Germinal center (tissue), 1 donor: ENCODE measurements around the gene PODN.

Experiments used
- DNase-seq: peaks from one replicate; pipeline ENCODE4 v3.0.0; 2012; ENCODE audit warnings: mixed read lengths, low spot score

PODN gene

DNA sequence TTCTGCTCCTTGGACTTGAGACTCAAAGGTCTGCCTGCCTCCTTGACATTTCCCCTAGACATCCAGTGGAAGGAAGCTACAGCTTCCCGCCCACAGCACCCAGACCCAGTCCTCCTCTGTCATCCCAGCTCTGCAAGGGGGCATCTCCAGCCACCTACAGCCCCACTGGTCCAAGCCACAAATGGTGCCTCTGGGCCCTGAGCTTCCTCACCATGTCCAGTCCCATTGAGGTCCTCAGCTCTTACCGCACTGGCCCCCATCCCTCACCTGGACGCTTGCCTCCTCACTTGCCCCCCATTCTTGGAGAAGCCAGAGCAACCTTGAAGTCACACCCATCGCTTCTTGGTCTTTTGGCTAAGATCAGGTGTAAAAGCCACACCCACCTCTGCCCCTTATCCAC lies 13.2 kb downstream of the PODN start:
- no peak for DNase-seq

DNA sequence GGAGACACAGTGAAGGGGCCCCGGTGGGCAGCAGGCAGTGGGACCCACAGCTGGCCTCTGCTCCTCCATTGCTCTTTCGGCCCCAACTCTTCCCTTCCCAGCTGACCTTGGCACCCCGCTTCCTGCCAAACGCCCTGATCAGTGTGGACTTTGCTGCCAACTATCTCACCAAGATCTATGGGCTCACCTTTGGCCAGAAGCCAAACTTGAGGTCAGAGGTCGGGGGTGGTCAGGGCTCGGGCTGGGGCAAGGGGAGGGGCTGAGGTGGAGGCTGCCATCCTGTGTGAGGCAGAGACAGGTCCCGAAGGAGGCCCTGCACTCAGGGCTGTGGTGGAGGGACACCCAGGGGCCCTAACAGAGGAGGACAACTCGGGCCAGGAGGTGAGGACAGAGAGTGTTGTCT lies 13.7 kb downstream of the PODN start:
- DNase-seq = no peak

DNA sequence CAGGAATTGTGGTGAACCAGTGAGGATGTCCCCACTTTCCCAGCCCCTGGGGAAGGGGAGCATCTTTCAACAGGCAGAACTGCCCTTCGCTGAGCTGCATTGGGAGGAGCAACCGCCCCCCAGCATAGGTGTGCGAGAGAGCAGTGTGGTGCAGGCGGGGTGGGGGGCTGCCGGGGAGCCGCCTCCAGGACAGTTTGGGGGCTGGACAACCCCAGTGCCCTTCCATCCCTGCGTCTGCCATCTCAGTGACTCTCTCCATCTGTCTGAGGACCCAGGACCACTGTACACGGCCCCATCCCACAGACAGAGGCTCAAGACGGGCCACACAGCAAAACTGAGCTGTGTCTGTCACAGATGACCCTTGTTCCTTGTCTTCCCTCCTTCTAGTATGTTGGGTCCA lies 14.2 kb downstream of the PODN start:
- DNase-seq = no peak

DNA sequence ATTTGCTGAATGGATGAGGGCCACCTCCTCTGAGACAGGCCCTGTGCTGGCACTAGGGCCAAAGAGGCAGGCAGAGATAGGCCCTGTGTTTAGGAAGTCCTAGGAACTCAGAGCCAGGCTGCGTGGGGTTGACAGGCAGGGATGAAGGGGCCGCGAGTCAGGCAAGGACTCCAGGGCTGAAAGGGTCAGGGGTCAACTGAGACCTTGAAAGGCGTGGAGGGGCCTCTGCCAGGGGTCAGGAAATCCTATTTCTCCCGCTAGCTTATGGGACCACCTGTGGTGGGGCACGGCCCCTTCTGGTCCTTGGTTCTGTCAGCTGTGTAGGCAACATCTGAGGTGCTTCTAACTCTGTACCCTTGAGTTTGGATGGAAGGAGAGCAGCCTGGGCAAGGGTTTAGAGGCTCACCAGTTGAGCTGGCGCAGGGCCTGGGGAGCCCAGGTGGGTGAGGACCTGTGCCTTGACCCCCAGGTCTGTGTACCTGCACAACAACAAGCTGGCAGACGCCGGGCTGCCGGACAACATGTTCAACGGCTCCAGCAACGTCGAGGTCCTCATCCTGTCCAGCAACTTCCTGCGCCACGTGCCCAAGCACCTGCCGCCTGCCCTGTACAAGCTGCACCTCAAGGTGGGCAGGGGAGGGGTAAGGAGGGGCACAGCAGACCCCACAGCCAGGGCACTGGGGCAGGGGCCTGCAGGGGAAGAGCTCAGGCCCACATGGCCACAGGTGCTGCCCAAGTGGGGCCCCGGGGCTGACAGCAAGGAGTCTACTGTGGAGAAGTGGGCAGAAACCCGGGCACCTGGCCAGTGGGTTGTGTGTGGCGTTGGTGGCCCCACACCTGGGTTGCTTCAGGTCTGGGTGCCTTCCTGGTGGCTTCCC lies 14.9 kb downstream of the PODN start:
- no peak for DNase-seq

DNA sequence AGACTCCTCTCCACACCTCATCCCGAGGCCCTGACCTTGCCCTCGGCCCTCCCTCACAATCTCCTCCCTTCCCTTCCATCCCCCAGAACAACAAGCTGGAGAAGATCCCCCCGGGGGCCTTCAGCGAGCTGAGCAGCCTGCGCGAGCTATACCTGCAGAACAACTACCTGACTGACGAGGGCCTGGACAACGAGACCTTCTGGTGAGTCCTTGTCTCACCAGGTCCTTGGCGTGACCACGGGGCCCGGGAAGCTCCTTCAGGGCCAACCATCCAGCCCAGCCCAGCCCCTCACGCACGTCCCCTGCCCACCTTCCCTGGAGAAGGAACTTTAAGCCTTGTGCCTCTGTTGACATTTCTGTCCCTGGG lies 15.6 kb downstream of the PODN start:
- DNase-seq = no peak

DNA sequence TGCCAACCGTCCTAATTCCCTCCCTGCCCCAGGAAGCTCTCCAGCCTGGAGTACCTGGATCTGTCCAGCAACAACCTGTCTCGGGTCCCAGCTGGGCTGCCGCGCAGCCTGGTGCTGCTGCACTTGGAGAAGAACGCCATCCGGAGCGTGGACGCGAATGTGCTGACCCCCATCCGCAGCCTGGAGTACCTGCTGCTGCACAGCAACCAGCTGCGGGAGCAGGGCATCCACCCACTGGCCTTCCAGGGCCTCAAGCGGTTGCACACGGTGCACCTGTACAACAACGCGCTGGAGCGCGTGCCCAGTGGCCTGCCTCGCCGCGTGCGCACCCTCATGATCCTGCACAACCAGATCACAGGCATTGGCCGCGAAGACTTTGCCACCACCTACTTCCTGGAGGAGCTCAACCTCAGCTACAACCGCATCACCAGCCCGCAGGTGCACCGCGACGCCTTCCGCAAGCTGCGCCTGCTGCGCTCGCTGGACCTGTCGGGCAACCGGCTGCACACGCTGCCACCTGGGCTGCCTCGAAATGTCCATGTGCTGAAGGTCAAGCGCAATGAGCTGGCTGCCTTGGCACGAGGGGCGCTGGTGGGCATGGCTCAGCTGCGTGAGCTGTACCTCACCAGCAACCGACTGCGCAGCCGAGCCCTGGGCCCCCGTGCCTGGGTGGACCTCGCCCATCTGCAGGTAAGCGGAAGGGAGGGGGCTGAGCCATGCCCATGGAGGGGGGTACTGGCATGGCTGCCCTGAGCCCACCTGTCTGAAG lies 16.5 kb downstream of the PODN start:
- no peak for DNase-seq

DNA sequence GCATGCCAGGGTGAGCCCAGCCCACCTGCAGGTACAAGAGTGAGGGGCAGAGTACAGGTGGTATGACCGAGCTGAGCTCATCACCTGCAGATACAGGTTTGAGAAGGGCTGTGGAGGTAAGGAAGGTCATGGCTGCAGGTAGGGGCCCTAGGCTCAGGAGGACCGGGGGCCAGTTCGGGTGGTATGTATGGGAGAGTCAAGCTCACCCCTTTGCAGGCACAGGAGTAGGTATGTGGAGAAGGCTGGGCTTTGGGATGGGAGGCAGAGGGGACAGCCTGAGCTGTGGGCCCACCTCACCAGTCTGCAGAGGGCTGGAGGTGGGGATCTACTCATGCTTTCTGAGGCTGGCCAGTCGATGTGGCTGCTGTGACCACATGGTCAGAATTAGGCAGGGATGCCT lies 17.2 kb downstream of the PODN start:
- DNase-seq = no peak

DNA sequence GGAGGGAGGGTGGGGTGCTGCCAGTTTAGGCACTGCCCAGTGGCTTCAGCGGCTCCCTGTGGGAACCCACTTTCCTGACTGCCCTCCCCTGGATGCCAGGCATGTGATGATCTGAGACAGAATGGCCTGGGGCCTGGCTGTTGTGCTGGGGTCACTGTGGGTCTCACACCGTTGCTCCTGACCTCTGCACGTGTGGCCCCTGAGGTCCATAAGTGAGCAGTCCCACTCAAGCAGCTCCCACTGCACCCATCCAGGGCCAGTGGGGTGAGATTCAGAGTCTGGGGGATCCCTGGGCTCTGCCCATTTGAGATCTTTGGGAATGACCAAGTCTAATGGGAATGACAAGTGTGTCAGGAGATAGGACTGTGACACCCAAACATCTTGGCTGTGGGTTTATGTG lies 18.0 kb downstream of the PODN start:
- no peak for DNase-seq

DNA sequence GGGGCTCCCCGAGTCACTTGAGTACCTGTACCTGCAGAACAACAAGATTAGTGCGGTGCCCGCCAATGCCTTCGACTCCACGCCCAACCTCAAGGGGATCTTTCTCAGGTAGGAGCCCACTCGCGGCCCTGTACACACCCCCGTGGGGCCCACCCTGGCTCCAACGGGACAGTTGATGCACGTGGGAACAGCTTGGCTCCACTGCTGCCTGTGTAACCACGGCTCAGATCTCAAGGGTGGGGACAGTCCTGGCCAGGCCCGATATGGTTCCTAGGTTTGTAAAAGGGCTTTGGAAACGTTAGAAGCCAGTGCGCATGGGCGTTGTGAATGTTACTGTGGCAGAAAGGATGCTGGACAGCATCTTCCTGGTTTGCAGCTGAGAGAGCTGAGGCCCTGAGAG lies 18.8 kb downstream of the PODN start:
- no peak for DNase-seq

DNA sequence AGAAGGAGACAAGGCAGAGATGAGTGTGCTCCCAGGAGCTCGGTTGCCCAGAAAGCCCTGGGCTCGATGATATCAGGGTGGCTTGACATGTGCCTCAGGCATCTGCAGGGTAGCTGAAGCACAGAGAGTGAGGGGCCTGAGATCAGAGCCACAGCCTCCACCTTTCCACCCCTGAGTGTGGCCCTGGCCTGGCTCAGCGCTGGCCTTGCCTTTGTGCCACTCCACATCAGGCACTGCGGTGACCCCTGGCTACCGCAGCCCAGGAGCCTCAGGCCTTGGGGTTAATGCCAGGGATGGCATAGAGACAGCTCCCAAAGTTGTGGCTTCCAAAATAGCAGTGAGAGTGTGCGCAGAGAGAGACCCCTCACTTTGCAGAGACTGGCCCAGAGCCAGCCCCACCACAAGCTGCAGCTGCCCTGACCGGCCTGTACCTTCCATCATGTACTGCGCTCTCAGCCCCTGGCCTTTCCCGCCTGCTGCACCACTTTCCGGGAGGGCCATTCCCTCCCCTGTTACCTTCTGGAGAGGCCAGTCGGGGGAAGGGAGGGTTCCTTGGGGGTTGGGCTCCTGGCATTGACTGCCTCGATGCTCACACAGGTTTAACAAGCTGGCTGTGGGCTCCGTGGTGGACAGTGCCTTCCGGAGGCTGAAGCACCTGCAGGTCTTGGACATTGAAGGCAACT lies 19.5 kb downstream of the PODN start:
- DNase-seq = no peak

DNA sequence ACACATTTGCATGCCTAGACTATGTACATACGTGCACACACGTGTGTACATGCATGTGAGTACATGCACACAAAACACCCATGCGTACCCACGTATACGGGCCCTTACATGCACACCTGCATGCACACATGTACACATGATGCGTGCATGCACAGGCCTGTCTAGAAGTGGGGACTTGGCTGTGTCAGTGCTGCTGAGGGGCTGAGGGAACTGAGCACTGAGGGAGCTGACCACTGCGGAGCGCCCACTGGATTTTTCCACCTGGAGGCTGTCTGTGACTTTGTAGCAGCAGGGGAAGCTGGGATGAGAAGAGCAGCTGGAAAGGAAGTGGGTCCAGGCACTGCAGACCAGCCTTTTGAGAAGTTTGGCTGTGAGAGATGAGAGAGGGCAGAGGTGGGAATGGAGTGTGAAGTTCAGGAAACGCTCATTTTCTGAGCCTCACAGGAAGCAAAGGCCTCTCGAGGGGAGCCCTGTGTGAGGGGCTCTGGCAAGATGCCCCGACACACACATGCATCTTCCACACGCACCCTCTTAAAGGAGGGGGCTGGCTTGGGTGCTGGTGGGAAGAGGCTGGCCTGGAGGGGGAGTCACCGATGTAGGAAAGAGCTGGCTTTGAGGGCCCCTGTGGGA lies 20.9 kb downstream of the PODN start:
- no peak for DNase-seq

DNA sequence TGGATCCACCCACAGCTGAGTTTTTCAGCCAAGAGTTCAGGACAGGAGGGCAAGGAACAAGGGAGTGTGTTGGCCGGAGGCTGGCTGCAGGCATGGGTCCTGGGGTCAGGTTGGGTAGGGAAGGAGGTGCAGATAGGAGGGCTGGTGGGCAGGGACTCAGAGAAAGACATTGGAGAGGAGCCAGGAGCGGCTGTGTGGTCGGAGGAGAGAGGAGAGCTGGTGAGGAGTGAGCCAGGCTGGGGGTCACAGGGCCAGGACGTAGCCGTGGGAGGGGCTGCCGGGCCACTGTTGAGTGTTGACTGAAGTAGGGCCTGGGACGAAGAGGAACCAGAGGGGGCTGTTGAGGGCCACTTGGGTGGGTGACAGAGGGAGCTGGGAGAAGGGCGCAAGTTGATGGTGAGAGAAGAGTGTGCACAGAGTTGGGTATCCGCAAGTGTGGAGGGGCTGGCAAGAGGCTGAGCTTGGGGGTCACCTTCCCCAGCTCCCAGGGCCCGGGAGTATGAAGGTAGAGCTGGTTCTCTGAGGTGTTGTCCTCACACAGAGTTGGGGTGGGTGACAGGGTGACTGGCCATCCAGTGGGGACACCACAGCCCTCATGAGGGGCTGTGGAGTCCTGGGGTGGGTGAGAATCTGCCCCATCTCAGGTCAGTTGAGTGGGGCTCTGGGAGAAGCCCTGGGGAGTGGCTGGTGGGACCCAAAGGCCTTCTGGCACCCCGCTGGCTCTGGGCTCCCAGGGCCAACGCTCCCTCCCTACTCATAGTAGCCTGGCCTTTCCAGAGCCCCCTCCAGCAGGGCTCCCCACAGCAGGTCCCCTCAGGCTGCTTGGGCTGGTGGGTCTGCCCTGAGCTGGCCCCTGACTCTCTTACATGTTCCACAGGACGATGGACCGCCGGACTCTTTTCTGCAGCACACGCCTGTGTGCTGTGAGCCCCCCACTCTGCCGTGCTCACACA lies 21.9 kb downstream of the PODN start:
- DNase-seq = no peak

DNA sequence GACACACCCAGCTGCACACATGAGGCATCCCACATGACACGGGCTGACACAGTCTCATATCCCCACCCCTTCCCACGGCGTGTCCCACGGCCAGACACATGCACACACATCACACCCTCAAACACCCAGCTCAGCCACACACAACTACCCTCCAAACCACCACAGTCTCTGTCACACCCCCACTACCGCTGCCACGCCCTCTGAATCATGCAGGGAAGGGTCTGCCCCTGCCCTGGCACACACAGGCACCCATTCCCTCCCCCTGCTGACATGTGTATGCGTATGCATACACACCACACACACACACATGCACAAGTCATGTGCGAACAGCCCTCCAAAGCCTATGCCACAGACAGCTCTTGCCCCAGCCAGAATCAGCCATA lies 22.6 kb downstream of the PODN start:
- DNase-seq = no peak

DNA sequence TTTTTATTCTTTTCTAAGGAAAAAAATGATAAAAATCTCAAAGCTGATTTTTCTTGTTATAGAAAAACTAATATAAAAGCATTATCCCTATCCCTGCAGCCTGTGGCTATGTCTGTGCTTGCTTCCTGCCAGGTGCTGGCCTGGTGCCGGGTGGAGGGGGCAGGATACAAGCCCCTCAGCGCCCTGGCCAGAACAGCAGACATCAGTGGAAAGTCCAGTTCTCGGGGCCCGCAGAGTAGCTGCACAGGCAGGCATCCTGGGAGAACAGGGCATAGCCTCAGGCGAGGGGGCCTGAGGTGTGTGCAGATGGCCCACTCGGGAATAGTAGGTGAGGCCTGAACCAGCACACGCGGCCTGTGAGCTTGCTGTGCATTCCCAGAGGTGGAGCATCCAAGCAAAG lies 23.4 kb downstream of the PODN start:
- no peak for DNase-seq

DNA sequence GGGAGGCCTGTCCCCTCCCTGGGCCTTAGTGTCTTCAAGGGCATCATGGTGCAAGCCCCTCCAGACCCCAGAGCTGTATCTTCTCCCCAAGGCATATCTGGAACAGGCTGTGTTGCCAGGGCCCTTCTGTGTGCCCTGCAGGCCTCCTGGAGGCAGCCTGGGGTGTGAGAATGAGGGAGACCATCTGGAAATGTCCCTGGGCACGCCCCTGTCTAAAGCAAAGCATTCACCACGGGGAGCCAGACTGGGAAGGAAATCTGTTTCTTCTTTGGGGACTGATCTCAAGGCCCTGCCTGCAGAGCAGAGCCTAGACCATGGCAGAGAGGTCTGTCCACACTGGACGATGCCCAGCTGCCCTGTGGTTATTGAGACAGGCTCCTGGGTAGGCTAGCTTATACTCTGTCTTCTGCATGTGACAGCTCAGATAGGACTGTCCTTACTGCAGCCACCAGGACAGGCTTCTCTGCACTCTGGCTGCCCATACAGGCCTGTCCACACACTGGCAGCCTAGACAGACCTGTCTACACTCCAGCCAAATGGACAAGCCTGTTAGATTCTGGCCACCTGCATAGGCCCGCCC lies 24.6 kb downstream of the PODN start:
- no peak for DNase-seq

DNA sequence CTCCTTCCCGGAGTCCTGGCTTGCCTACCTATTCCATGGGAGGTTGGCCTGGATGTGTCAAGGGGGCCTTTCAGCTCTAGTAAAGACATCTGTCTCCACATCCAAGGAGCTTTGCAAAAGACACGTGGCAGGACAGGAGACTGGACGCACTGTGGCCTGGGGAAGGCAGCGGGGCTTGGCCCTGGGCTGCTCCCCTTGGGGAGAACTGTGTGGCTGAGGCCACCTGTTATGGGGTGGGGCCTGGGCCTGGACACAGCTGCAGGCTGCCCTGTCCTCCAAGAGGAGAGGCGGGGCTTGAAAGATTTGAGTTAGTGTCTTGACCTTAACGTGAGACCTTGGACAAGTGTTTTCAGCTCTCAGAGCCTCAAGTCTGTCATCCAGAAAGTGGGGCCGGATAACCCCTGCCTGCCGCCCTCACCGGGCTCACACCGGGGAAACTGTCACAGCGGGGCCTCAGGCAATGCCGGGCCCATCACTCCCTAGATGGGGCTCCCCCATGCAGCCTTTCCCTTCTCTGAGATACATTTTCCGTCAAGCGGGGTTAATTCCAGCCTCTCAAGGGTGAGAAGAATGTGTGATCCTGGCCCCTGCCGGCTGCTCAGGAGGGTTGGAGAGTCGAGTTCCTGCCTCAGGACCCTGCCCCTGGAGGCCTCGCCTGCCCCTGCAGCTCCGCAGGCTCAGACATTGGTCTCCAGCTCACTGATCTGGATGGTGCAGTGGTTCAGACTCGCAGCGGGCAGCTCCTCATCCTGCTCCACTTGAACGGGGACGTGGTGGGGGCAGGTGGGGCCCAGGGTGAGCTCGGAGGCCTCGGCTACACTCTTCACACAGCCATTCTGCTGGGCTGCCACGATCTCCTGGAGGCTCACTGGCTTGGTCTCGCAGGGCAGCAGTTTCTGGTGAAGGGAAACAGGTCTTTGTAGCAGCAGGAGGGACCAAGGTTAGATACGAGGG lies 25.6 kb downstream of the PODN start:
- no peak for DNase-seq

DNA sequence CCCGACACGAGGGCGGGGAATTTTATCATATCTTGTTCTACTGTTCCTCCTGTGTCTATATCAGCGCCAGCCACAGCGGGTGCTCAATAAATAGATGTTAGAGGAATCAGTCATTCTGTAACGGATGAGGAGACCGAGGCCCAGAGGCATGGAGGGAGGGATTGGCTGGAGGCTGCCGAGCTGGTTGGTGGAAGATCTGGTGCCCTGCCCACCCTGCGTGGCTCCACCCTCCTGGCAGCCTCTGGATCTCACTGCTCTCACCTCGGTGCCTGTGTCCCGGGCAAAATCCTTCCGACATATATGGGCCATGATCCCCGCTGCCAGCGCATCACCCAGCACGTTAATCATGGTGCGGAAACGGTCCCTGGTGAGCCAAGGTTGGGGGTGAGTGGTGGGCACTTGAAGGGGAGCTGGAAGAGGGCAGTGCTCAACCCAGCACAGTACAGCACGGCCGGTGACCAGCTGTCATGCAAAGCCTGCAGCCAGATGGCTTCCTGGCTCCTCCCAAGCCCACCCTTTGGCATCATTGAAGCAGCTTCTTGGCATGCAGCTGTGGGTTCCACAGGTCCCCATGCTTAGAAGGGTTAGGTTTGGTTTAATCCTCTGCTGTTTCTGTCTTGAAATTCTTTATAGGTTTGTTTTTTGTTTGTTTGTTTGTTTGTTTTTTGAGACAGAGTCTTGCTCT lies 26.7 kb downstream of the PODN start:
- DNase-seq = no peak

DNA sequence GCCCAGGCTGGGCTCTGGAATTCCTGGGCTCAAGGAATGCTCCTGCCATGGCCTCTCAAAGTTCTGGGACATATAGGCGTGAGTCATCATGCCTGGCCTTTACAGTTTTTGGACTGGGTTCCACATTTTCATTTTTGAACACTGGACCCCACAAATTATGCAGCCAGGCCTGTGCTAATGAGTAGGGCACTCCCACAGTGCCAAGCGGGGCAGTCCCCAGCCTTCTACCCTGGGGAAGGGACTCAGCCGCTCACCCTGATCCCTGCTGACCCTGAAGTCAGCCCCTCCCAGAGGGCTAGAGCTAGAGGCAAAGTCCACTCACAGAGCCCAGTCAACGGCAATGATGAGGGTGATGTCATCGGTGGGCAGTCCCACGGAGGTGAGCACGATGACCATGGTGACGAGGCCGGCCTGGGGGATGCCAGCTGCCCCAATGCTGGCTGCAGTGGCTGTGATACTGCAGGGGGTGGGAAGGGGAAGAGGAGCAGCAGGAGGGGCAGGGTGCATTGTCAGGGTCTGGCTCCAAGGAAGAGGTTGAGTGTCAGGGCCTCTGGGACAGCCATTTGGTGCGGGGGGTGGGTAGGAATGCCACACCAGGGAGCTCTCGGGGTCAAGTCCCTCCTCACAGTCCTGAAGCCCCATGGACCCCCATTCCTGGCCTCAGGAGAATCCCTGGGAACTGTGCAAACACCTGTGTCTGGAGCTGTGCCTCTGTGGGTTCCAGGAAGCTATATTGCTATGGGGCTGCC lies 27.6 kb downstream of the PODN start:
- DNase-seq = no peak
